Measurements from ENCODE around the gene FRS2. TPM values are rescaled to one million over a fixed set of nuclear protein-coding genes. Genes with fewer than 3 reads are reported as not detected.

FRS2 gene
- total and polyA plus RNA-seq, 9 of the 15 experiments (the other 6 are each of a cell fraction or from before 2014, with no cell fraction given) = 1.0 to 9.1 (median 6.0) TPM

DNA sequence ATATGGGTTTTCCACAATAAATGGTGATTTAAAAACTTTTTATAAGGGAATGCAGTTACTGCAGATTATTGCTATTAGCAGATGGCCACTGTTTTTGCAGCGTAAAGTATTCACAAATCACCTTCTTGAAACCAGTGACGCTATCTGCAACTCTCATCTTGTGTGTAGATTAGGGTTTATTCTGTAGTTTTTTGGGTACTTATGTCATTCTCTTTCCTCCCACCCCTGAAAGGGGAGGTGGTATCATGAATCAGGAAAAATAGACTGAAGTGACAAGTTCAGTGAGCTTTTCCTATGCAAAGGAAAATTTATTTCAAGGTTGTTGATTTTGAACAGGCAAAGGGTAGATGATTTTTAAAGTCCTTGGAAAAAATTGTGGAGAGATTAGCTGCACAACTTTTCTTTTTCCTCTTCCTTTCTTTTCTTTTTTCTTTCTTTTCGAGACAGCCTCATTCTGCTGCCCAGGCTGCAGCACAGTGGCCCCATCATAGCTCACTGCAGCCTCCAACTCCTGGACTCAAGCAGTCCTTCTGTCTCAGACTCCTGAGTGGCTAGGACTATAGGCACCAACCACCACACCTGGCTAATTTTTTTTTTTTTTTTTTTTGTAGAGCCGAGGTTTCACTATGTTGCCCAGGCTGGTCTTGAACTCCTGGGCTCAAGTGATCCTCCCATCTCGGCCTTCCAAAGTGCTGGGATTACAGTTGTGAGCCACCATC is 1.6 kb downstream of the FRS2 start:
- POLR2A ChIA-PET = no interaction called here
- TF ChIP-seq, protein P1, sequence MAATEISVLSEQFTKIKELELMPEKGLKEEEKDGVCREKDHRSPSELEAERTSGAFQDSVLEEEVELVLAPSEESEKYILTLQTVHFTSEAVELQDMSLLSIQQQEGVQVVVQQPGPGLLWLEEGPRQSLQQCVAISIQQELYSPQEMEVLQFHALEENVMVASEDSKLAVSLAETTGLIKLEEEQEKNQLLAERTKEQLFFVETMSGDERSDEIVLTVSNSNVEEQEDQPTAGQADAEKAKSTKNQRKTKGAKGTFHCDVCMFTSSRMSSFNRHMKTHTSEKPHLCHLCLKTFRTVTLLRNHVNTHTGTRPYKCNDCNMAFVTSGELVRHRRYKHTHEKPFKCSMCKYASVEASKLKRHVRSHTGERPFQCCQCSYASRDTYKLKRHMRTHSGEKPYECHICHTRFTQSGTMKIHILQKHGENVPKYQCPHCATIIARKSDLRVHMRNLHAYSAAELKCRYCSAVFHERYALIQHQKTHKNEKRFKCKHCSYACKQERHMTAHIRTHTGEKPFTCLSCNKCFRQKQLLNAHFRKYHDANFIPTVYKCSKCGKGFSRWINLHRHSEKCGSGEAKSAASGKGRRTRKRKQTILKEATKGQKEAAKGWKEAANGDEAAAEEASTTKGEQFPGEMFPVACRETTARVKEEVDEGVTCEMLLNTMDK (IDR thresholded peaks at IDR 0.05; ENCODE audit: borderline replicate concordance, insufficient read depth, low read depth, low read length, poor library complexity, severe bottlenecking) = no peak
- TF ChIP-seq MEIS2 (IDR thresholded peaks at IDR 0.05; ENCODE audit: partially characterized antibody) = peak; percentile 70
- peak; percentile 59 for TF ChIP-seq NFE2 (IDR thresholded peaks at IDR 0.05; ENCODE audit: low read depth)
- 0 out of 4 replicates have a peak, but pooled peaks of 1 of the 2 experiments have one; percentile 13 for TF ChIP-seq MAZ (CRISPR knock-in tag; conservative IDR thresholded peaks at IDR 0.05 in 1 of 2, IDR thresholded peaks at IDR 0.05 in 1 of 2)
- TF ChIP-seq MAFG (tag; conservative IDR thresholded peaks at IDR 0.05) = 0 out of 2 replicates have a peak, but pooled peaks have one; percentile 5
- TF ChIP-seq, protein P2, sequence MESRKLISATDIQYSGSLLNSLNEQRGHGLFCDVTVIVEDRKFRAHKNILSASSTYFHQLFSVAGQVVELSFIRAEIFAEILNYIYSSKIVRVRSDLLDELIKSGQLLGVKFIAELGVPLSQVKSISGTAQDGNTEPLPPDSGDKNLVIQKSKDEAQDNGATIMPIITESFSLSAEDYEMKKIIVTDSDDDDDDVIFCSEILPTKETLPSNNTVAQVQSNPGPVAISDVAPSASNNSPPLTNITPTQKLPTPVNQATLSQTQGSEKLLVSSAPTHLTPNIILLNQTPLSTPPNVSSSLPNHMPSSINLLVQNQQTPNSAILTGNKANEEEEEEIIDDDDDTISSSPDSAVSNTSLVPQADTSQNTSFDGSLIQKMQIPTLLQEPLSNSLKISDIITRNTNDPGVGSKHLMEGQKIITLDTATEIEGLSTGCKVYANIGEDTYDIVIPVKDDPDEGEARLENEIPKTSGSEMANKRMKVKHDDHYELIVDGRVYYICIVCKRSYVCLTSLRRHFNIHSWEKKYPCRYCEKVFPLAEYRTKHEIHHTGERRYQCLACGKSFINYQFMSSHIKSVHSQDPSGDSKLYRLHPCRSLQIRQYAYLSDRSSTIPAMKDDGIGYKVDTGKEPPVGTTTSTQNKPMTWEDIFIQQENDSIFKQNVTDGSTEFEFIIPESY (CRISPR knock-in tag; IDR thresholded peaks at IDR 0.05) = no peak
- TF ChIP-seq, protein P3, sequence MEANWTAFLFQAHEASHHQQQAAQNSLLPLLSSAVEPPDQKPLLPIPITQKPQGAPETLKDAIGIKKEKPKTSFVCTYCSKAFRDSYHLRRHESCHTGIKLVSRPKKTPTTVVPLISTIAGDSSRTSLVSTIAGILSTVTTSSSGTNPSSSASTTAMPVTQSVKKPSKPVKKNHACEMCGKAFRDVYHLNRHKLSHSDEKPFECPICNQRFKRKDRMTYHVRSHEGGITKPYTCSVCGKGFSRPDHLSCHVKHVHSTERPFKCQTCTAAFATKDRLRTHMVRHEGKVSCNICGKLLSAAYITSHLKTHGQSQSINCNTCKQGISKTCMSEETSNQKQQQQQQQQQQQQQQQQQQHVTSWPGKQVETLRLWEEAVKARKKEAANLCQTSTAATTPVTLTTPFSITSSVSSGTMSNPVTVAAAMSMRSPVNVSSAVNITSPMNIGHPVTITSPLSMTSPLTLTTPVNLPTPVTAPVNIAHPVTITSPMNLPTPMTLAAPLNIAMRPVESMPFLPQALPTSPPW (CRISPR knock-in tag; IDR thresholded peaks at IDR 0.05) = peak; percentile 40; the same call in 1 of the 2 replicates
- TF ChIP-seq ARID1B (IDR thresholded peaks at IDR 0.05) = 0 out of 2 replicates have a peak, but pooled peaks have one; percentile 31
- no peak for TF ChIP-seq FUS (optimal IDR thresholded peaks at IDR 0.05; ENCODE audit: low read depth, low read length)
- no peak for TF ChIP-seq HDGF (IDR thresholded peaks at IDR 0.05)
- no peak for TF ChIP-seq ADNP (tag; IDR thresholded peaks at IDR 0.05)

More for the DNA sequence above, 1.6 kb downstream of the FRS2 start:
- H3K79me2 ChIP-seq (ENCODE audit: control insufficient read depth, insufficient read depth, low read length) = peaks cover 66% of the 10 kb centered on the region
- peak overlapping the region; percentile 99; the same call in 1 of the 2 replicates for H3K4me3 ChIP-seq
- CTCF ChIA-PET (ENCODE audit: low intra/inter-chr PET ratio) = interaction anchor here (0.7 to 2.4 kb wide), 2 partner anchors 34 to 98 kb away, joined by 3 to 9 read pairs; no protein-coding TSS in a partner anchor
- H3K4me1 ChIP-seq (replicated peaks in 1 of 2; ENCODE audit: control insufficient read depth in 2 of 2, insufficient read depth in 2 of 2, low read length in 2 of 2) = peaks cover 6 to 23% of the 10 kb centered on the region in 2 experiments
- ATAC-seq (no peak), FAIRE-seq (peak; percentile 35), DNase-seq (ENCODE audit: extremely low read depth in 1 of 4, low spot score in 3 of 4) (peak in 3 of 4 experiments; percentile 12 to 33 (median 25))
- H3K36me3 ChIP-seq (ENCODE audit: control insufficient read depth, insufficient read depth, low read length) = peaks cover 3% of the 10 kb centered on the region; the same call in 1 of the 3 replicates
- H2AFZ ChIP-seq (ENCODE audit: low read depth, low read length) = no peak overlapping the region
- H3K9me3 ChIP-seq (replicated peaks; ENCODE audit: control insufficient read depth, insufficient read depth, low read depth, low read length) = no peaks in the 10 kb centered on the region
- no TSS peak for BruUV-seq (replicated peaks)
- intact Hi-C loops (cut with micrococcal nuclease) = loop anchor here (2.0 to 10.0 kb wide), 4 partner anchors 45 to 167 kb away; partner anchors contain the start of gene YEATS4
- peak overlapping the region; percentile 89 for H3K4me2 ChIP-seq (ENCODE audit: insufficient read depth, low read length)
- in situ Hi-C loops (cut with MboI) = no loop called here
- peak overlapping the region; percentile 41 to 88; a peak in 1 of 4 replicates for H3K9ac ChIP-seq (ENCODE audit: insufficient read depth in 1 of 2, low read depth in 2 of 2, low read length in 2 of 2)
- 30% methylated on average over 5 of the region's 5 CpGs for WGBS (ENCODE audit: insufficient coverage, low coverage, missing lambda C conversion rate)
- H4K20me1 ChIP-seq (replicated peaks; ENCODE audit: control insufficient read depth, insufficient read depth, low read length) = peaks cover 11% of the 10 kb centered on the region; the same call in 1 of the 2 replicates
- no peak overlapping the region for H3K27ac ChIP-seq (ENCODE audit: extremely low read depth, low read depth, low read length)
- no peaks in the 10 kb centered on the region for H3K27me3 ChIP-seq (ENCODE audit: control insufficient read depth in 2 of 2, insufficient read depth in 2 of 2, low read length in 2 of 2)
- no peaks in the 10 kb centered on the region for H3K9me1 ChIP-seq (ENCODE audit: control insufficient read depth, insufficient read depth, low read length)

All from K562 (cell line).